ENCODE data around the gene CEP55.

Gene CEP55

GRCh38 chr10:93568105-93568390 lies 71.6 kb downstream of the CEP55 start:
- DNase-seq: no peak

- no peak for DNase-seq
These were observed 74.0 kb downstream of the CEP55 start for GRCh38 chr10:93570383-93570782.

DNA sequence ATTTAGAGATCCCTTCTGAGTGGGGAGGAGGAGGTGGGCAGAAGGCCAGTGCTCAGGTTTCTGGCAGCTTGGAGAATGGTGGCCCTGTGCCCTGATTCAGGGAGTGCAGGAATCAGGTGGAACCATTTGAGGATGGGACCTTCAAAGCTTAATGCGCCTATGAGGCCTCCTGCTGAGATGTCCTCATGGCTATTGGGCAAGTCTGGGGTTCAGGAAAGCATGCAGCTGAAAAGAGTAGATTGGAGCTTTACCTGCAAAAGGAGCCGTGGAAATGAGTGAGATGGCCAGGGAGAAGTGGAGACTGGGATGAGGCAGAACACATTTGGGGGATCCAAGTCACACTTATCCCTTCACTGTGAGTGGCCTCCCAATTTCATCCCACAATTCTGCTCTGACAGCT lies 76.2 kb downstream of the CEP55 start:
- no peak for DNase-seq

DNA sequence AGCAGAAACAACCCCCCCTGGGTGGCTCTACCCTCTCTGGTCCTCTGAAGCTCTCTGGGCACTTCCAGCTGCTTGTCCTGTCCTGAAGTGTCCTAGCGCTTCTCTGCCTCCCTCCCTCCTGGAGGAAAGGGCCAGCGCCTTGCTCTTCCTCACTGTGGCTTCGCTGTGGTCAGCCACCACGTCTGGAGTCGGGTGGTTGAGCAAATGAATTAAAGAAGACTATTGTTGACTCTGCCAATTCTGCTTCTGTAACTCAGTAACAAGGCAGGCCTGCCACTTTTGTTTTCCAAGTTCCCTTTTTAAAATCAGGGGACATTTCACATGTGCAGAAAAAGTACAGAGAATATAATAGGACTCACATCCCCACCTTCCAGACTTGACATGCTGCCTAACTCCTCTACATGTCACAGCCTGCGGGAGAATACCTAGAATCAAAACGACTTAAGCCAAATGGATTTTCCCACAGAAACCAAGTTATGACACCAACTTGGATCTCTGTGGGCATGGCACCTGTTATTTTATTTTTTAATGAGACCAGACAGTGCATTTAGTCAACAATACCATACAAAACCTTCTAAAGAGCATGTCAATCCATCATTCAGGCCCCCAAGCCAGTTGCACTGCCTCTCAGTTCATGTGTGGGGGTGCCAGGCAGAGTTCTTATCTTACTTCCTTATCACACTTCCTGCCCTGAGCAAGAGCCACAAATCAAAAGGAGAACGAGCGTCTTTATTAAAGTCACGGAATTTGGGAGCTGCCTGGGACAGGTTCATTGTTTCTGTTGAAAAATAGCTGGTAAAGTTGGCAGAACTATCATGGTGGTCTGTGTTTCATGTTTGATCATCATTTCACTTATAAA lies 76.9 kb downstream of the CEP55 start:
- no peak for DNase-seq

GRCh38 chr10:93573924-93574323 lies 77.5 kb downstream of the CEP55 start:
- DNase-seq: no peak

DNA sequence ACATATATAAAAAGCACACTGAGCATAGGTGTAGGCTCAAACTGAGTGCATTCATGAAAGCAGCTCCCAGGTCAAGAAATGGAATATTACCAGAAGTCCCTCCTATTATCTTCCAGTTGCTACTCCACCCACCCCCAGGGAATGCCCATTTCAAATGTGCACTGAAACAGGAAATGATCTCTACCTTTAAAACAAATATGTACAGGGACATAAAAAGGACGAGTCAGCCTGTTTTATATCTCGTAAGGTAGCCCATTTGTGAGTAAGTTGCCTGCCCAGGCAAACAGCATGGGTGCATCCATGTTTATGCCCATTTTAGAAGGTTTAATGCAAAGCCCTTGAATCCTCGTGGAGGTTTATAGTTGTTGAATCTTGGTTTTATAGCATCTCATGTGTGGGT lies 80.5 kb downstream of the CEP55 start:
- DNase-seq: no peak

GRCh38 chr10:93577565-93577964 lies 81.2 kb downstream of the CEP55 start:
- DNase-seq: no peak
